HL-60 (cell line): Measurements from ENCODE around the gene MYH15.

Experiments used
- CTCF ChIP-seq: IDR thresholded peaks from one replicate; pipeline ENCODE4 v1.5.1; 2011; ENCODE audit warnings: low read length, control low read depth, inconsistent platforms; ENCODE audit not compliant: insufficient read depth
- GABPA ChIP-seq: IDR thresholded peaks from 2 replicates; pipeline ENCODE4 v1.6.1; 2012; ENCODE audit warnings: low read depth
- POLR2AphosphoS5 ChIP-seq: IDR thresholded peaks from 2 replicates; pipeline ENCODE4 v1.6.1; 2012; ENCODE audit warnings: low read depth
- REST ChIP-seq: IDR thresholded peaks from 2 replicates; pipeline ENCODE4 v1.6.1; 2012; ENCODE audit warnings: low read depth; ENCODE audit not compliant: insufficient replicate concordance
- SPI1 ChIP-seq: IDR thresholded peaks from 2 replicates; pipeline ENCODE4 v1.6.1; 2012; ENCODE audit warnings: low read depth, mild to moderate bottlenecking, borderline replicate concordance

GRCh38 chr3:108510496-108510895 is at the start of gene MYH15:
- TF ChIP-seq CTCF (no peak), POLR2AphosphoS5 (no peak), REST (no peak), SPI1 (no peak), GABPA (no peak)
